GM15510 (cell line): ENCODE measurements around the gene GPR183.

ENCODE experiments used
- POLR2A ChIP-seq: IDR thresholded peaks from 3 replicates; pipeline ENCODE4 v1.6.1; 2011; ENCODE audit warnings: borderline replicate concordance; ENCODE audit not compliant: insufficient read length; ENCODE audit errors: extremely low read depth

The GPR183 gene

GRCh38 chr13:99297331-99297730 lies 9.9 kb downstream of the GPR183 start:
- TF ChIP-seq POLR2A: no peak

GRCh38 chr13:99296398-99296797 lies 10.8 kb downstream of the GPR183 start:
- TF ChIP-seq POLR2A: no peak

- TF ChIP-seq POLR2A: no peak
These were observed 11.5 kb downstream of the GPR183 start for GRCh38 chr13:99295488-99296252.

GRCh38 chr13:99294958-99295357 lies 12.2 kb downstream of the GPR183 start:
- no peak for TF ChIP-seq POLR2A

- TF ChIP-seq POLR2A: no peak
These were observed 13.0 kb downstream of the GPR183 start for GRCh38 chr13:99294198-99294597.

GRCh38 chr13:99293178-99293577 lies 14.0 kb downstream of the GPR183 start:
- no peak for TF ChIP-seq POLR2A

GRCh38 chr13:99290894-99291293 lies 16.3 kb downstream of the GPR183 start:
- TF ChIP-seq POLR2A: no peak

- no peak for TF ChIP-seq POLR2A
These were observed 17.4 kb downstream of the GPR183 start for GRCh38 chr13:99289674-99290337.

GRCh38 chr13:99289271-99289670 lies 17.9 kb downstream of the GPR183 start:
- no peak for TF ChIP-seq POLR2A

GRCh38 chr13:99288089-99288488 lies 19.1 kb downstream of the GPR183 start:
- TF ChIP-seq POLR2A: no peak

GRCh38 chr13:99287551-99287950 lies 19.6 kb downstream of the GPR183 start:
- TF ChIP-seq POLR2A: no peak

- TF ChIP-seq POLR2A: no peak
These were observed 21.6 kb downstream of the GPR183 start for GRCh38 chr13:99285432-99286182.

- no peak for TF ChIP-seq POLR2A
These were observed 24.7 kb downstream of the GPR183 start for GRCh38 chr13:99282264-99283231.

- no peak for TF ChIP-seq POLR2A
These were observed 25.4 kb downstream of the GPR183 start for GRCh38 chr13:99281811-99282263.

- no peak for TF ChIP-seq POLR2A
These were observed 27.0 kb downstream of the GPR183 start for GRCh38 chr13:99280166-99280565.

GRCh38 chr13:99279637-99280036 lies 27.6 kb downstream of the GPR183 start:
- TF ChIP-seq POLR2A: no peak
